Endothelial cell of umbilical vein (primary cell): ENCODE measurements around the gene ARG1. TPM values are rescaled to one million over a fixed set of nuclear protein-coding genes. Genes with fewer than 3 reads are reported as not detected.

ENCODE experiments used
- BruUV-seq: library from RNA; stranded (reverse); fragments of 400-500 nt; replicated peaks from 2 replicates; lab custom pipeline; 2021; lab: Mats Ljungman, UMichigan
- CTCF ChIA-PET: fragments of 300-600, 350-600 bp; sonication (Branson Sonifier 250); formaldehyde crosslinking; loops from one replicate; lab custom pipeline; 2021; ENCODE audit warnings: antibody characterized with exemption, inconsistent platforms; lab: Charles Lee
- POLR2A ChIA-PET: fragments of 300-600, 350-600 bp; sonication (Branson Sonifier 250); formaldehyde crosslinking; loops from one replicate; lab custom pipeline; 2021; ENCODE audit warnings: antibody characterized with exemption, inconsistent platforms; lab: Charles Lee
- DNase-seq: peaks from one replicate; pipeline ENCODE4 v3.0.0-alpha.2; 2011; ENCODE audit warnings: low read depth, low spot score
- FAIRE-seq: peaks from 2 replicates; lab custom pipeline; 2011; peaks lifted over from hg19 to GRCh38; lab: Jason Lieb, UNC
- H2AFZ ChIP-seq: 2 replicates; pipeline ENCODE4 v1.6.0; 2012; ENCODE audit warnings: low read depth, low read length, control low read depth, inconsistent platforms
- H3K27ac ChIP-seq: 2 replicates; pipeline ENCODE4 v1.5.1; 2011; ENCODE audit warnings: low read depth, mild to moderate bottlenecking, control low read depth, low read length, moderate library complexity; ENCODE audit not compliant: insufficient read depth
- H3K27me3 ChIP-seq, 2 experiments: 2 replicates each; pipeline versions ENCODE4 v1.6.0 to v1.6.1; 2011; ENCODE audit warnings: low read length in 2 of 2, mixed read lengths in 1 of 2; ENCODE audit not compliant: control insufficient read depth in 2 of 2, insufficient read depth in 2 of 2
- H3K36me3 ChIP-seq, 2 experiments: 2 replicates in 1 of 2; 3 replicates in 1 of 2; pipeline ENCODE4 v1.5.1; 2011; ENCODE audit warnings: low read length in 2 of 2, mild to moderate bottlenecking in 1 of 2, moderate library complexity in 1 of 2; ENCODE audit not compliant: control insufficient read depth in 2 of 2, insufficient read depth in 2 of 2; ENCODE audit errors: extremely low read depth in 1 of 2
- H3K4me1 ChIP-seq: 3 replicates; pipeline ENCODE4 v1.5.1; 2011; ENCODE audit warnings: mild to moderate bottlenecking, low read length; ENCODE audit not compliant: control insufficient read depth, insufficient read depth; ENCODE audit errors: extremely low read depth
- H3K4me2 ChIP-seq: 2 replicates; pipeline ENCODE4 v1.6.1; 2011; ENCODE audit warnings: low read length, control low read depth, mixed read lengths; ENCODE audit not compliant: insufficient read depth
- H3K4me3 ChIP-seq, 3 experiments: fragments of 200-600 bp in 1 of 3; sonication (generic), shearing (Covaris generic) in 1 of 3; replicated peaks in 1 of 3; 2 replicates each; pipeline ENCODE4 v1.5.1; 2011 to 2016; ENCODE audit warnings: control low read depth in 3 of 3, low read length in 3 of 3, mild to moderate bottlenecking in 2 of 3, inconsistent platforms in 1 of 3, low read depth in 1 of 3, moderate library complexity in 1 of 3; ENCODE audit not compliant: insufficient read depth in 1 of 3
- H3K79me2 ChIP-seq: 2 replicates; pipeline ENCODE4 v1.6.0; 2012; ENCODE audit warnings: low read length, inconsistent platforms; ENCODE audit not compliant: control insufficient read depth, insufficient read depth
- H3K9ac ChIP-seq: replicated peaks from 2 replicates; pipeline ENCODE3; 2011; ENCODE audit warnings: low read length, control low read depth; ENCODE audit not compliant: insufficient read depth; ENCODE audit errors: extremely low read depth
- H3K9me1 ChIP-seq: replicated peaks from 3 replicates; pipeline ENCODE4 v1.6.0; 2011; ENCODE audit warnings: mild to moderate bottlenecking, low read length; ENCODE audit not compliant: control insufficient read depth, insufficient read depth; ENCODE audit errors: extremely low read depth
- H3K9me3 ChIP-seq: replicated peaks from 2 replicates; pipeline ENCODE4 v1.5.1; 2012; ENCODE audit warnings: low read length, inconsistent platforms; ENCODE audit not compliant: control insufficient read depth, insufficient read depth
- H4K20me1 ChIP-seq: replicated peaks from 2 replicates; pipeline ENCODE3; 2011; ENCODE audit warnings: mild to moderate bottlenecking, low read length; ENCODE audit not compliant: control insufficient read depth, insufficient read depth; ENCODE audit errors: extremely low read depth
- CTCF ChIP-seq, 2 donors: IDR thresholded peaks; 1 replicate in 1 of 2; 2 replicates in 1 of 2; pipeline ENCODE4 v1.5.1; 2011; ENCODE audit warnings: low read length in 2 of 2, mild to moderate bottlenecking in 2 of 2, moderate library complexity in 2 of 2, control low read depth in 1 of 2, inconsistent platforms in 1 of 2, low read depth in 1 of 2; ENCODE audit not compliant: insufficient read depth in 1 of 2; ENCODE audit errors: extremely low read depth in 1 of 2
- EZH2 ChIP-seq: IDR thresholded peaks from 2 replicates; pipeline ENCODE4 v1.6.1; 2012; ENCODE audit warnings: borderline replicate concordance, low read depth, mild to moderate bottlenecking, moderate library complexity, low read length, inconsistent platforms; ENCODE audit not compliant: severe bottlenecking
- FOS ChIP-seq: IDR thresholded peaks from 2 replicates; pipeline ENCODE4 v1.6.1; 2011; ENCODE audit warnings: mild to moderate bottlenecking, low read length, moderate library complexity, borderline replicate concordance; ENCODE audit not compliant: insufficient read depth
- GATA2 ChIP-seq: IDR thresholded peaks from 2 replicates; pipeline ENCODE4 v1.7.0; 2011; ENCODE audit warnings: low read depth, mild to moderate bottlenecking, moderate library complexity, mixed read lengths, low read length; ENCODE audit not compliant: insufficient read length, insufficient read depth
- JUN ChIP-seq: IDR thresholded peaks from 2 replicates; pipeline ENCODE4 v1.6.1; 2011; ENCODE audit warnings: borderline replicate concordance, low read depth; ENCODE audit not compliant: insufficient read length, insufficient read depth
- MAX ChIP-seq: IDR thresholded peaks from 2 replicates; pipeline ENCODE4 v1.6.1; 2011; ENCODE audit not compliant: insufficient read depth, insufficient read length
- MYC ChIP-seq: IDR thresholded peaks from one replicate; pipeline ENCODE4 v1.6.1; 2011; ENCODE audit warnings: mild to moderate bottlenecking, low read depth, low read length
- POLR2A ChIP-seq: IDR thresholded peaks from 2 replicates; pipeline ENCODE4 v1.6.1; 2012; ENCODE audit warnings: low read depth, mild to moderate bottlenecking, control low read depth, low read length
- POLR2AphosphoS5 ChIP-seq: IDR thresholded peaks from 2 replicates; pipeline ENCODE4 v1.6.1; 2012; ENCODE audit warnings: low read depth, mild to moderate bottlenecking, control low read depth, low read length, moderate library complexity; ENCODE audit not compliant: insufficient read depth
- dilution Hi-C: fragments of 300-500 bp; cut with MboI; formaldehyde crosslinking; loops from one replicate; pipeline ENCODE4 v1.15.0; 2019; ENCODE audit warnings: low sequenced_read_pairs; ENCODE audit not compliant: extremely low pct_ligation_motif_present
- intact Hi-C: fragments of 100-400 bp; cut with micrococcal nuclease; formaldehyde crosslinking; loops from one replicate; pipeline ENCODE4 v1.10.0; 2022
- polyA plus RNA-seq, 4 experiments: library from polyadenylated mRNA; depleted of rRNA in 3 of 4; stranded (reverse) in 3 of 4; unstranded in 1 of 4; fragments of >200 nt; gene quantifications; 2 replicates each; pipeline versions ENCODE4 v1.2.1 to v1.2.3, GENCODE V29; 2011 to 2012; ENCODE audit warnings: missing spikeins in 1 of 4
- total RNA-seq: library from RNA; stranded (reverse); gene quantifications from 2 replicates; pipeline ENCODE4 v1.2.3, GENCODE V29; 2021

Gene ARG1
- total and polyA plus RNA-seq, 2 donors (not counting 3 experiments of a cell fraction or from before 2014, with no cell fraction given), result not detected

GRCh38 chr6:131549811-131550210, 23.2 kb upstream of the ARG1 start:
- no peak overlapping the region for H3K4me3 ChIP-seq
- H3K9ac ChIP-seq, result no peak overlapping the region
- ChIA-PET POLR2A (no interaction called here), CTCF (no interaction called here)
- H3K36me3 ChIP-seq, result no peaks in the 10 kb centered on the region
- intact Hi-C loops (no loop called here), dilution Hi-C loops (no loop called here)
- no peaks in the 10 kb centered on the region for H3K4me1 ChIP-seq
- H3K9me3 ChIP-seq, result no peaks in the 10 kb centered on the region
- FAIRE-seq, result no peak
- H3K27me3 ChIP-seq, result no peaks in the 10 kb centered on the region
- TF ChIP-seq MAX (no peak), CTCF (IDR thresholded peaks at IDR 0.05; ENCODE audit: extremely low read depth in 1 of 2, insufficient read depth in 1 of 2, low read depth in 1 of 2, low read length in 2 of 2) (no peak), POLR2AphosphoS5 (no peak)
- no peaks in the 10 kb centered on the region for H3K79me2 ChIP-seq
- no peaks in the 10 kb centered on the region for H4K20me1 ChIP-seq
- no TSS peak for BruUV-seq
- H3K9me1 ChIP-seq, result no peaks in the 10 kb centered on the region
- H3K4me2 ChIP-seq, result no peak overlapping the region
- DNase-seq, result no peak
- H2AFZ ChIP-seq, result no peak overlapping the region
- H3K27ac ChIP-seq, result no peak overlapping the region

- no peak overlapping the region for H3K4me2 ChIP-seq
- H3K4me3 ChIP-seq, result no peak overlapping the region
- H3K79me2 ChIP-seq, result no peaks in the 10 kb centered on the region
- H2AFZ ChIP-seq, result no peak overlapping the region
- no peaks in the 10 kb centered on the region for H3K36me3 ChIP-seq
- DNase-seq, result no peak
- intact Hi-C loops (no loop called here), dilution Hi-C loops (no loop called here)
- H3K27ac ChIP-seq, result no peak overlapping the region
- no peaks in the 10 kb centered on the region for H3K9me1 ChIP-seq
- H3K4me1 ChIP-seq, result no peaks in the 10 kb centered on the region
- no peak for FAIRE-seq
- no peak overlapping the region for H3K9ac ChIP-seq
- no peaks in the 10 kb centered on the region for H4K20me1 ChIP-seq
- no peak for TF ChIP-seq POLR2AphosphoS5
- TF ChIP-seq MYC, result no peak
- no peak for TF ChIP-seq CTCF (IDR thresholded peaks at IDR 0.05; ENCODE audit: extremely low read depth in 1 of 2, insufficient read depth in 1 of 2, low read depth in 1 of 2, low read length in 2 of 2)
- no peak for TF ChIP-seq GATA2
- TF ChIP-seq MAX, result no peak
- no peak for TF ChIP-seq JUN
- TF ChIP-seq POLR2A, result no peak
- no peak for TF ChIP-seq EZH2
- TF ChIP-seq FOS, result no peak
- POLR2A ChIA-PET, result no interaction called here
- H3K27me3 ChIP-seq, result no peaks in the 10 kb centered on the region
- H3K9me3 ChIP-seq, result no peaks in the 10 kb centered on the region
- BruUV-seq, result no TSS peak
- CTCF ChIA-PET, result interaction anchor here (2.0 kb wide), 1 partner anchor 32 kb away, joined by 5 read pairs; no protein-coding TSS in a partner anchor
Observed at GRCh38 chr6:131551902-131552301, 21.1 kb upstream of the ARG1 start.
